GM21825 (cell line): ENCODE measurements around the gene TRA2B.

Source experiments
- ATAC-seq: cut with Tn5 transposase; IDR thresholded peaks from one replicate; pipeline ENCODE4 v1.9.1; 2021; ENCODE audit warnings: mild to moderate bottlenecking, moderate library complexity; ENCODE audit not compliant: unreplicated experiment

TRA2B gene

DNA sequence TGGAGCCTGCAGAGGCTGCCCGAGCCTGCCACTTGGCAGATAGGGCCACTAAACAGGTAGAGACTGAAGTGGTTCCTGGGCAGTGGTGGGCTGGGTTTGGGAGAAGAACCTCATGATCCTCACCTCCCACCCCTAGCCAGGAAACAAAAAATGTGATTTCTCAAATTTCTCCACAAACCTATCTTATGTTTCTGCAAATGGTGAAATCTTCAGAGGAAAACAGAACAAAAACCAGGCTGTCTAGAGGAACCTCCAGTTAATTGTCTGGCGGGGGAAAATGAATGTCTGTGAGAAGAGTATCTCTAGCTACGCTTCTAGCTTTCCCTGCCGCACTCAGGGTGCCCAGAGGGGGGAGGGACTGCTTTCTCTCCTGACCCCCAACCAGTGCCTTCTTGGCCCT is 55.9 kb downstream of the TRA2B start:
- no peak for ATAC-seq

DNA sequence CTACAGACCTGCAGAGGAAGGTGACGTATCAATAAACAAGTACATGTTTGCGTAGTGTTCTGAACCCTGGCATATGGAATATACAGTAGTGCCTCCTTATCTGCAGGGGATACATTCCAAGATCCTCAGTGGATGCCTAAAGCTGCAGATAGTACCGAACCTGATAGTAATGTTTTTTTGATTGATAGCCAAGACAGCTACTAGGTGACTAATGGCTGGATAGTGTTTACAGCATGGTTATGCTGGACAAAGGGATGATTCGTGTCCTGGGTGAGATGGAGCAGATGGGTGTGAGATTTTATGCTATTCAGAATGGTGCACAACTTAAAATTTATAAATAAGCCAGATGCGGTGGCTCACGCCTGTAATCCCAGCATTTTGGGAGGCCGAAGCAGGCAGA is 57.2 kb downstream of the TRA2B start:
- ATAC-seq, result no peak

DNA sequence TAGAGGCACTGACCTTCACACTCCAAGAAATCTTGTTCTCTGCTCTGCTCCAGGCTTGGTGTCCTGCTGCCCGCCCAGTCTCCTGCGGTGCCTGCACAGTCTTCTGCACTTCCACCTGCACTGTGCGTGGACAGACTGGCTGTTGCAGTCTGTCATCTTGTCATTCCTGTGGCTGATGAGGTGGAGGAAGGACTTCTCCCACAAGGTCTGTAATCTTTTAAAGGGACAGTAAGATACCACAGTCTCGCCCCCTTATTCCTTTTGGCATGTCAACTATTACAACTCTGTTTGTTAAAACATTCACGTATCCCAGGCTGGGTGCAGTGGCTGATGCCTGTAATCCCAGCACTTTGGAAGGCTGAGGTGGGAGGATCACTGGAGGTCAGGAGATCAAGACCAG is 58.9 kb downstream of the TRA2B start:
- no peak for ATAC-seq

DNA sequence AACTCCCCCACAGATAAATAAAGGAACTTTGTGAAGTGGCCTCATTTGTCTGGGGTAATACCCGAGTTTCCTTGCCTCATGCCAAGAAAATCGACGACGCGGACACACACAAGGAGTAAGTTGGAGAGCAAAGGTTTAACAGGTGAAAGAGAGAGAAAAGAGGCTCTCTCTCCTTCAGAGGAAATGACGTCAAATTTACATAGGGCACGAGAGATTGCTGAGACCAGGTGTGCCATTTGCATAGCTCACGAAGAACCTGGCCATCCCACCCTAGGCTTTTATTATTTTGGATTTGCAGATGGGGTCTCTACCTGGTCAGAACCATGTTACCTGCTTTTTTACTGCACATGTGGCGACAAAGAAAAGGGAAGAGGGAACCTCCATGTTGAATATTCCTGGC is 63.7 kb downstream of the TRA2B start:
- ATAC-seq, result no peak

DNA sequence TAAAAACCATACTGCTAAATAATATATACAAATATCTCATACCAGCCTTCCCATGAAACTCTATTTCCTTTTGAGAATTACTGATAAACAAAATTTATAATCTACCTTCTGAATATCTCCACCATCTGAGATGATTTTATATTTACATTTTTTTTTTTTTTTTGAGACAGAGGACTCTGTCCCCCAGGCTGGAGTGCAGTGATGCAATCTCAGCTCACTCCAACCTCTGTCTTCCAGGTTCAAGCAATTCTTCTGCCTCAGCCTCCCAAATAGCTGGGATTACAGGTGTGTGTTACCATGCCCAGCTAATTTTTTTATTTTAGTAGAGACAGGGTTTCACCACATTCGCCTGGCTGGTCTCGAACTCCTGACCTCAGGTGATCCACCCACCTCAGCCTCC is 70.2 kb downstream of the TRA2B start:
- ATAC-seq, result no peak

DNA sequence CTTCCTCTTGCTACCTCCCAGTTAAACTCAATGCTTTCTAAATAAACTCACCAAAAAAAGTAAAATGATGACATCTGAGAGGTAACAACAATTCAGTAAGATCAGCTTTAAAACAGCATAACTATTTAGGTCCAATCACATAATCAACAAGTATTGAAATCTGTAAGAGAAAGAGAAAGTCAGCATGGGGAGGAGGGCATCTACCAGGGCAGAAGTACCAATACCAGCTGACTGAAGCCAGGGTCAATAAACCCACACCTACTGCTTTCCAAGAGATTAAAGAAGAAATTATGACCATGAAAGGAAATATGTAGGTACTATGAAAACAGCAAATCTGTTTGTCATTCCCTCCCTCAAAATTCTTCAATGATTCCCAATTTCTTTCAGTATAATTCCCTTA is 70.8 kb downstream of the TRA2B start:
- ATAC-seq, result no peak

GRCh38 chr3:185866555-185866954 is 71.3 kb downstream of the TRA2B start:
- ATAC-seq, result no peak
